ENCODE data around the gene NTM.

The NTM gene

GRCh38 chr11:132254906-132255305 is 884.5 kb downstream of the NTM start:
- DNase-seq (ENCODE audit: extremely low read depth, low read depth), result no peak
- TF ChIP-seq, protein P1, sequence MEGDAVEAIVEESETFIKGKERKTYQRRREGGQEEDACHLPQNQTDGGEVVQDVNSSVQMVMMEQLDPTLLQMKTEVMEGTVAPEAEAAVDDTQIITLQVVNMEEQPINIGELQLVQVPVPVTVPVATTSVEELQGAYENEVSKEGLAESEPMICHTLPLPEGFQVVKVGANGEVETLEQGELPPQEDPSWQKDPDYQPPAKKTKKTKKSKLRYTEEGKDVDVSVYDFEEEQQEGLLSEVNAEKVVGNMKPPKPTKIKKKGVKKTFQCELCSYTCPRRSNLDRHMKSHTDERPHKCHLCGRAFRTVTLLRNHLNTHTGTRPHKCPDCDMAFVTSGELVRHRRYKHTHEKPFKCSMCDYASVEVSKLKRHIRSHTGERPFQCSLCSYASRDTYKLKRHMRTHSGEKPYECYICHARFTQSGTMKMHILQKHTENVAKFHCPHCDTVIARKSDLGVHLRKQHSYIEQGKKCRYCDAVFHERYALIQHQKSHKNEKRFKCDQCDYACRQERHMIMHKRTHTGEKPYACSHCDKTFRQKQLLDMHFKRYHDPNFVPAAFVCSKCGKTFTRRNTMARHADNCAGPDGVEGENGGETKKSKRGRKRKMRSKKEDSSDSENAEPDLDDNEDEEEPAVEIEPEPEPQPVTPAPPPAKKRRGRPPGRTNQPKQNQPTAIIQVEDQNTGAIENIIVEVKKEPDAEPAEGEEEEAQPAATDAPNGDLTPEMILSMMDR (IDR thresholded peaks at IDR 0.05; ENCODE audit: low read depth, low read length), result no peak

GRCh38 chr11:132256528-132257279 is 886.3 kb downstream of the NTM start:
- no peak for DNase-seq (ENCODE audit: extremely low read depth, low read depth)
- TF ChIP-seq, protein P1 (IDR thresholded peaks at IDR 0.05; ENCODE audit: low read depth, low read length), result no peak

DNA sequence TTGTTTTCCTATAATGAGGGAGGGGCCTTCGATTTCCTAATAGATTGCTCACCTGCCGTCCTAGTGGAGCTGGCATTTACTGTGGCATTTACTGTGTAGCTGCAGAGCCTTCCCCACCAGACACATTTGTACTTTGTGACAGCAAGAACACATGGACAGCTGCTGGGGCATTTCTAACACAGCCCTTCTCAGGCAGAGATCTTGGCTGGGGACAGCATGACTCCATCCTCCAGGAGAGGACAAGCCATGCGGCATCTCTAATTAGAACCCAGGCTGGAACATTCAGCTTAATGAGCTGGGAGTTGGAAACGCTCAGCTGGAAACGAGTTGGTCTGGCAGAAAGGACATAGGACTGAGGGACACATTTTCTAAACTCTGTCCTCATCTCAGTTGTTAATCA is 887.5 kb downstream of the NTM start:
- TF ChIP-seq, protein P1 (IDR thresholded peaks at IDR 0.05; ENCODE audit: low read depth, low read length), result no peak
- no peak for DNase-seq (ENCODE audit: extremely low read depth, low read depth)

- DNase-seq (ENCODE audit: extremely low read depth, low read depth), result no peak
- TF ChIP-seq, protein P1 (IDR thresholded peaks at IDR 0.05; ENCODE audit: low read depth, low read length), result no peak
Observed at GRCh38 chr11:132258875-132259274, 888.5 kb downstream of the NTM start.

DNA sequence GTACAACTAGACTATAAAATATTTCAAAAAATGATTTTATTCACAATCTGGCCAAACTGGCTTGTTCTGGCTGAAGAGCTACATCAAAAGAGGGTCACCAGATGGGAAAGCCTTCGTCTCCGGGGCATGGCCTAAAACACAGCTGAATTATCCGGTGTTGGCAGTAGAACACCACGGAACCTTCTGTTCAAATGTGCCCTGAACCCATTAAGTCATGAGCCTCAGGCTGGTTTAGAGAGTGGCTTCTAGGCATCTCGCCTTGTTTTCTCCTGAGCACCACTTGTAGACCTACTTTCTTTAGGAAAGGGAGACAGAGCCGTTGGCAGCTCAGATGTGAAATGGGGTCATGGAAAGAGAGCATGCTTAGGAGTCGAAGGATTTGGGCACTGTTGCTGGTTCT is 890.2 kb downstream of the NTM start:
- no peak for DNase-seq (ENCODE audit: extremely low read depth, low read depth)
- TF ChIP-seq, protein P1 (IDR thresholded peaks at IDR 0.05; ENCODE audit: low read depth, low read length), result no peak

DNA sequence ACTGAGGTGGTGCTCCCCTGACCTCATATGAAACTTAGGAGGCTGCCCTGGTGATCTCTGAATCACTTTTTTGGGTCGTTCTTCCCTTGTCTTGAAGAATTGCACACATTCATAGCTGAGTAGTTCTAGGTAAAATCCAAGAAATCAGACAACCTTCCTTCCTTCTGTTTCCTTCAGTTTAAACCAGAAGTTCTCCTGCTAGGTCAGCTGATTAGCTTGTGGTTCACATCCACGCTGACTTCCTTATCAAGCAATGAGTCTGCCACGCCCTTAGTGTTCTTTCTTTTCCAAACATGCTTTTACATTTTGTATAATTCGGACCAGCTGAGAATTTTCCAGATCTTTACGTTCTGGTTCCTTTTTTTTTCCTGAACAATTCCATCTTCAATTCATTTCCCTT is 892.8 kb downstream of the NTM start:
- no peak for DNase-seq (ENCODE audit: extremely low read depth, low read depth)
- TF ChIP-seq, protein P1 (IDR thresholded peaks at IDR 0.05; ENCODE audit: low read depth, low read length), result no peak

DNA sequence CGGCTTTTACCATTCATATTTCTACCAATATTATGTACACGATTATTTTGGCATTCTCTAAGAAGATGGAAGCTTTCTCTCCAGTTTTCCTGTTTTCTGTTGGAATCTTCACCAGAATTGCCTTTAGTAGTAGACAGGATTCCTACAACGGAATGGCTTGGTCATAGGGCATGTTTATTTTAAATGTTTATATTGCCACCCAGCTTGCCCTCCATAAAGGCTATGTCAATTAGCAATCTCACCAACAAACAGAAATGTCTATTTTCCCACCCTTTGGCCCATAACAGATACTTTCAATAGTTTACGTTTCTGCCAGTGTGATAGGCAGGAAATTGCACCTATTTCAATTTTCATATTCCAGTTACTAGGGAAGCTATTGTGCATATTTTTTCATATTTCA is 893.5 kb downstream of the NTM start:
- TF ChIP-seq, protein P1 (IDR thresholded peaks at IDR 0.05; ENCODE audit: low read depth, low read length), result no peak
- no peak for DNase-seq (ENCODE audit: extremely low read depth, low read depth)

All from AG09319 (cell line).